ENCODE results near the gene UGGT1. TPM values are rescaled to one million over a fixed set of nuclear protein-coding genes. Genes with fewer than 3 reads are reported as not detected.
A peak's percentile ranks its signal among the peaks of the same experiment; 100 is the strongest.

Gene UGGT1
- total RNA-seq, 2 donors from 2014 or later: 66.9 to 78.6 TPM

DNA sequence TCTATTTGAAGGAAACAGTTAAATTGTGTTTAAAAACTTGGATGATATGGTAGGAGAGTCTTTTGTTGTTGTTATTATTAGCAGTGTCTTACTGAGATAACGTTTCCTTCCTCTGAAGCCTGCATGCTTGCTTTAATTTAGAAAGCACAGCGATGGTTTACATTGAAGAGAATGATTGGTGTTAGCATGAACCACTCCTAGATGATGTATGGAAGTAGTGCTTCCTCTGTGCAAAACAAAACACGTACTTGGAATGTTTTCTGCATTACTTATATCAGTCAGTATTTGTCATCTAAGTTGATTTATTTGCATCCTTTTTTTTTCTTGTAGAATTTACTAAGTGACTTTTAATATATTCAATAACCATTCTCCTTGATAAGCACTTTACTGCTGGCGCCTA lies 89.0 kb downstream of the UGGT1 start:
- no peaks in the 10 kb centered on the region for H3K27me3 ChIP-seq (ENCODE audit: control insufficient read depth, insufficient read depth, low read length, poor library complexity, severe bottlenecking)
- H3K9ac ChIP-seq (ENCODE audit: extremely low read depth, low read length, poor library complexity, severe bottlenecking): no peak overlapping the region
- peaks cover 1% of the 10 kb centered on the region for H3K9me3 Mint-ChIP-seq
- no peaks in the 10 kb centered on the region for H3K9me3 ChIP-seq (ENCODE audit: control insufficient read depth, low read length)
- no peak for DNase-seq
- peaks cover 8% of the 10 kb centered on the region for H3K4me1 Mint-ChIP-seq
- no peak overlapping the region for H3K4me3 ChIP-seq (ENCODE audit: low read length)
- no peak overlapping the region for H3K27ac ChIP-seq (ENCODE audit: low read depth, low read length)
- WGBS, 2 experiments (ENCODE audit: insufficient coverage in 1 of 2, insufficient read length in 1 of 2): 90 to 96% methylated on average over 3 of the region's 4 CpGs
- H3K27ac Mint-ChIP-seq: no peak overlapping the region
- H3K36me3 Mint-ChIP-seq (ENCODE audit: low read depth): peaks cover 70% of the 10 kb centered on the region
- no peaks in the 10 kb centered on the region for H3K27me3 Mint-ChIP-seq (ENCODE audit: insufficient read depth)
- peaks cover 4% of the 10 kb centered on the region for H3K4me1 ChIP-seq (ENCODE audit: control insufficient read depth, insufficient read depth, low read length)
- no peak overlapping the region for H3K4me3 Mint-ChIP-seq
- peaks cover 81% of the 10 kb centered on the region for H3K36me3 ChIP-seq (ENCODE audit: control insufficient read depth, insufficient read depth, low read length)
- TF ChIP-seq, protein P1, sequence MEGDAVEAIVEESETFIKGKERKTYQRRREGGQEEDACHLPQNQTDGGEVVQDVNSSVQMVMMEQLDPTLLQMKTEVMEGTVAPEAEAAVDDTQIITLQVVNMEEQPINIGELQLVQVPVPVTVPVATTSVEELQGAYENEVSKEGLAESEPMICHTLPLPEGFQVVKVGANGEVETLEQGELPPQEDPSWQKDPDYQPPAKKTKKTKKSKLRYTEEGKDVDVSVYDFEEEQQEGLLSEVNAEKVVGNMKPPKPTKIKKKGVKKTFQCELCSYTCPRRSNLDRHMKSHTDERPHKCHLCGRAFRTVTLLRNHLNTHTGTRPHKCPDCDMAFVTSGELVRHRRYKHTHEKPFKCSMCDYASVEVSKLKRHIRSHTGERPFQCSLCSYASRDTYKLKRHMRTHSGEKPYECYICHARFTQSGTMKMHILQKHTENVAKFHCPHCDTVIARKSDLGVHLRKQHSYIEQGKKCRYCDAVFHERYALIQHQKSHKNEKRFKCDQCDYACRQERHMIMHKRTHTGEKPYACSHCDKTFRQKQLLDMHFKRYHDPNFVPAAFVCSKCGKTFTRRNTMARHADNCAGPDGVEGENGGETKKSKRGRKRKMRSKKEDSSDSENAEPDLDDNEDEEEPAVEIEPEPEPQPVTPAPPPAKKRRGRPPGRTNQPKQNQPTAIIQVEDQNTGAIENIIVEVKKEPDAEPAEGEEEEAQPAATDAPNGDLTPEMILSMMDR (conservative IDR thresholded peaks at IDR 0.05): no peak

DNA sequence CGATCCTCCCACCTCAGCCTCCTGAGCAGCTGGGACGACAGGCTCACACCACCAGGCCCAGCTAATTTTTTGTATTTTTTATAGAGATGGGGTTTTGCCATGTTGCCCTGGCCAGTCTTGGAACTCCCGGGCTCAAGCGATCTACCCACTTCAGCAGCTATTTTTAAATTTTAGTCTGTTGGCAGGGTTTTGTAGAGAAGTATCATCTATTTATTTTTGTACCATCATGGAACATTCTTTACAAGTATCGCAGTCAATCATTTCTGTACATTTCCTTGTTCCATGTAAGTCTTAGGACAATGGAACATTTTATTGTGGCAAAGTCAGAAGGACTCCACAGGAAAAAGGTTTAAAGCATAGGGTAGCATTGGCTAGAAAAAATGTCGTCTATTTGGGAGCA lies 94.6 kb downstream of the UGGT1 start:
- Histone ChIP-seq H3K4me3 (ENCODE audit: low read length) (no peak overlapping the region), H3K9me3 (ENCODE audit: control insufficient read depth, low read length) (peaks cover 4% of the 10 kb centered on the region), H3K36me3 (ENCODE audit: control insufficient read depth, insufficient read depth, low read length) (peaks cover 74% of the 10 kb centered on the region), H3K4me1 (ENCODE audit: control insufficient read depth, insufficient read depth, low read length) (peaks cover 4% of the 10 kb centered on the region), H3K27me3 (ENCODE audit: control insufficient read depth, insufficient read depth, low read length, poor library complexity, severe bottlenecking) (no peaks in the 10 kb centered on the region), H3K27ac (ENCODE audit: low read depth, low read length) (no peak overlapping the region), H3K9ac (ENCODE audit: extremely low read depth, low read length, poor library complexity, severe bottlenecking) (no peak overlapping the region)
- Mint-ChIP-seq H3K36me3 (ENCODE audit: low read depth) (peaks cover 76% of the 10 kb centered on the region), H3K27me3 (ENCODE audit: insufficient read depth) (no peaks in the 10 kb centered on the region), H3K27ac (no peak overlapping the region), H3K4me1 (peaks cover 10% of the 10 kb centered on the region), H3K9me3 (peaks cover 1% of the 10 kb centered on the region), H3K4me3 (no peak overlapping the region)
- no peak for DNase-seq
- TF ChIP-seq, protein P1 (conservative IDR thresholded peaks at IDR 0.05): no peak
- WGBS, 2 experiments (ENCODE audit: insufficient coverage in 1 of 2, insufficient read length in 1 of 2): 94 to 100% methylated on average over 2 to 6 of the region's 6 CpGs

DNA sequence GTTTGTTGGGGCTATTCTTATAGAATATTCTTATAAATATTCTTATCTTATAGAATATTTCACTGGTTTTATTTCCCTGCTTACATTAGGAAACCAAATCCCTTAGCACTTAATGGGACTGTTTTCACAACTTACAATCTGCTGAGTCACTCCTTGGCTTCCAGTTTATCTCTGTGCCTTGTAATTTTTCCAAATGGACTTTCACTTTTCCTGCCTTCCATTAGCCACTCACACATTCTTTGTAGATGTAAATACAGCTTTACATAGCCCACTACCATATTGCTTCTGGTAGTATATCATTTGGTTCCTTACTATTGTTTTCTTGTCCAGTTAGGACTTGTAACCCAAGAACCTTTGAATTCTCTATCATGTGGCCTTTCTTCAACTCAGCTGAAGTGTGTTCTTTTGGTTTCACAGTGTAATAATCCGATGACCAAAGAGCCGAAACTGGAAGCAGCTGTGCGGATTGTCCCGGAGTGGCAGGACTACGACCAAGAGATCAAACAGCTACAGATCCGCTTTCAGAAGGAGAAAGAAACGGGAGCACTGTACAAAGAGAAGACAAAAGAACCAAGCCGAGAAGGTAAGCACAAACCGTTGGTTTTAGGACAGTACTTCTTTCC lies 96.1 kb downstream of the UGGT1 start:
- no peak for DNase-seq
- Mint-ChIP-seq H3K4me3 (no peak overlapping the region), H3K27me3 (ENCODE audit: insufficient read depth) (no peaks in the 10 kb centered on the region), H3K27ac (peak overlapping the region; percentile 67), H3K9me3 (peaks cover 1% of the 10 kb centered on the region), H3K4me1 (peaks cover 10% of the 10 kb centered on the region), H3K36me3 (ENCODE audit: low read depth) (peaks cover 78% of the 10 kb centered on the region)
- Histone ChIP-seq H3K9me3 (ENCODE audit: control insufficient read depth, low read length) (peaks cover 4% of the 10 kb centered on the region), H3K4me1 (ENCODE audit: control insufficient read depth, insufficient read depth, low read length) (peaks cover 4% of the 10 kb centered on the region), H3K27me3 (ENCODE audit: control insufficient read depth, insufficient read depth, low read length, poor library complexity, severe bottlenecking) (no peaks in the 10 kb centered on the region), H3K27ac (ENCODE audit: low read depth, low read length) (no peak overlapping the region), H3K9ac (ENCODE audit: extremely low read depth, low read length, poor library complexity, severe bottlenecking) (no peak overlapping the region), H3K36me3 (ENCODE audit: control insufficient read depth, insufficient read depth, low read length) (peaks cover 73% of the 10 kb centered on the region), H3K4me3 (ENCODE audit: low read length) (no peak overlapping the region)
- TF ChIP-seq, protein P1 (conservative IDR thresholded peaks at IDR 0.05): no peak
- WGBS, 2 experiments (ENCODE audit: insufficient coverage in 1 of 2, insufficient read length in 1 of 2): 94 to 98% methylated on average over 9 of the region's 9 CpGs

Measured in endodermal cell (in vitro differentiated cells).